Lower leg skin (tissue), 3 donors: ENCODE results near the gene CALML5.

Experiments
- POLR2A ChIP-seq, 2 donors: fragments of 450-650 bp; IDR thresholded peaks; one replicate each; pipeline ENCODE4 v1.6.1; 2016 to 2017; ENCODE audit warnings: antibody characterized with exemption in 2 of 2, mild to moderate bottlenecking in 1 of 2, moderate library complexity in 1 of 2
- TF ChIP-seq, protein P1 (sequence below), 3 donors: fragments of 450-650 bp; IDR thresholded peaks; one replicate each; pipeline ENCODE4 v1.5.1; 2016; ENCODE audit warnings: antibody characterized with exemption in 3 of 3, mild to moderate bottlenecking in 3 of 3, moderate library complexity in 2 of 3

DNA sequence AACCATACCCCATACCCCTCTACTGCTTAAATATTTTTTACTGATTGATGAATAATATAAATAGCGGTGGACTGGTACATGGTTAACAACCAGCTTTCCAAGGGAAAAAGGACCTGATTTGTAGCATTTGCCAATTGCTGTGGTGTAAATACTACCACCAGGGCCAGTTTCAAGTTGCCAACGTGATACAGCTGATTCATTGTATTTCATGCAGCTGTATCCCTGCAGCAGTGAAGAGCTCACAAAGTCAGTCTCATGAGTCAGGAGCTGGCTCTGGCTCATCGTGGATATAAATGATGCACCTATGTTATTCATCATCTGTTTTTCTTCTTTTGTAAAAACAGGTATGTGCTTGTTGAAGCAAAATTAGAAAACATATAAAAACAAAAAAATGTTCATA is 15.2 kb downstream of the CALML5 start:
- TF ChIP-seq, protein P1, sequence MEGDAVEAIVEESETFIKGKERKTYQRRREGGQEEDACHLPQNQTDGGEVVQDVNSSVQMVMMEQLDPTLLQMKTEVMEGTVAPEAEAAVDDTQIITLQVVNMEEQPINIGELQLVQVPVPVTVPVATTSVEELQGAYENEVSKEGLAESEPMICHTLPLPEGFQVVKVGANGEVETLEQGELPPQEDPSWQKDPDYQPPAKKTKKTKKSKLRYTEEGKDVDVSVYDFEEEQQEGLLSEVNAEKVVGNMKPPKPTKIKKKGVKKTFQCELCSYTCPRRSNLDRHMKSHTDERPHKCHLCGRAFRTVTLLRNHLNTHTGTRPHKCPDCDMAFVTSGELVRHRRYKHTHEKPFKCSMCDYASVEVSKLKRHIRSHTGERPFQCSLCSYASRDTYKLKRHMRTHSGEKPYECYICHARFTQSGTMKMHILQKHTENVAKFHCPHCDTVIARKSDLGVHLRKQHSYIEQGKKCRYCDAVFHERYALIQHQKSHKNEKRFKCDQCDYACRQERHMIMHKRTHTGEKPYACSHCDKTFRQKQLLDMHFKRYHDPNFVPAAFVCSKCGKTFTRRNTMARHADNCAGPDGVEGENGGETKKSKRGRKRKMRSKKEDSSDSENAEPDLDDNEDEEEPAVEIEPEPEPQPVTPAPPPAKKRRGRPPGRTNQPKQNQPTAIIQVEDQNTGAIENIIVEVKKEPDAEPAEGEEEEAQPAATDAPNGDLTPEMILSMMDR (IDR thresholded peaks at IDR 0.05): no peak
- no peak for TF ChIP-seq POLR2A (IDR thresholded peaks at IDR 0.05)
